Measurements from ENCODE around the gene CNOT4.

CNOT4 gene

DNA sequence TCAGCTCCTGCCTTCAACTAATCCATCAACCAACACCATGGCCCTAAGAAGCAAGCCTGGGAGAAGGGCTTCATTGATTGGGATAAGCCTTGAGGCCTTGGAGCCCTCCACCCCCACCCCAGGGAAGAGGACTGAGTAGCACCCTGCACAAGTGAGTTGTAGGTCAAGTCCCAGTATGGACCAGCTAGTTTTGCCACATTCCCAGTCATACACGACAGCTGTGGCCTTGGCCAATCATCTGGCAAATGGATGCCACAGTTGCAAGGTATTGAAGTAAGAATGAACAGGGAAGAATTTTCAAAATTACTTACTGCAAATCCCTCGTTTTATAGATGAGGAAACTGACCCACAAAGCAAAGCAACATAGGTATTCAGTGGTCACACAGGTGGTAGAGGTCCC lies 166.5 kb downstream of the CNOT4 start:
- Histone ChIP-seq H3K4me3 (ENCODE audit: low read depth in 1 of 2, low read length in 1 of 2) (no peak overlapping the region), H3K27me3 (no peaks in the 10 kb centered on the region), H3K27ac (no peak overlapping the region), H3K4me1 (ENCODE audit: control insufficient read depth in 1 of 2, insufficient read depth in 1 of 2, low read depth in 1 of 2, low read length in 1 of 2) (no peaks in the 10 kb centered on the region), H3K36me3 (no peaks in the 10 kb centered on the region), H3K9me3 (no peaks in the 10 kb centered on the region)
- TF ChIP-seq, protein P1, sequence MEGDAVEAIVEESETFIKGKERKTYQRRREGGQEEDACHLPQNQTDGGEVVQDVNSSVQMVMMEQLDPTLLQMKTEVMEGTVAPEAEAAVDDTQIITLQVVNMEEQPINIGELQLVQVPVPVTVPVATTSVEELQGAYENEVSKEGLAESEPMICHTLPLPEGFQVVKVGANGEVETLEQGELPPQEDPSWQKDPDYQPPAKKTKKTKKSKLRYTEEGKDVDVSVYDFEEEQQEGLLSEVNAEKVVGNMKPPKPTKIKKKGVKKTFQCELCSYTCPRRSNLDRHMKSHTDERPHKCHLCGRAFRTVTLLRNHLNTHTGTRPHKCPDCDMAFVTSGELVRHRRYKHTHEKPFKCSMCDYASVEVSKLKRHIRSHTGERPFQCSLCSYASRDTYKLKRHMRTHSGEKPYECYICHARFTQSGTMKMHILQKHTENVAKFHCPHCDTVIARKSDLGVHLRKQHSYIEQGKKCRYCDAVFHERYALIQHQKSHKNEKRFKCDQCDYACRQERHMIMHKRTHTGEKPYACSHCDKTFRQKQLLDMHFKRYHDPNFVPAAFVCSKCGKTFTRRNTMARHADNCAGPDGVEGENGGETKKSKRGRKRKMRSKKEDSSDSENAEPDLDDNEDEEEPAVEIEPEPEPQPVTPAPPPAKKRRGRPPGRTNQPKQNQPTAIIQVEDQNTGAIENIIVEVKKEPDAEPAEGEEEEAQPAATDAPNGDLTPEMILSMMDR (IDR thresholded peaks at IDR 0.05): no peak

DNA sequence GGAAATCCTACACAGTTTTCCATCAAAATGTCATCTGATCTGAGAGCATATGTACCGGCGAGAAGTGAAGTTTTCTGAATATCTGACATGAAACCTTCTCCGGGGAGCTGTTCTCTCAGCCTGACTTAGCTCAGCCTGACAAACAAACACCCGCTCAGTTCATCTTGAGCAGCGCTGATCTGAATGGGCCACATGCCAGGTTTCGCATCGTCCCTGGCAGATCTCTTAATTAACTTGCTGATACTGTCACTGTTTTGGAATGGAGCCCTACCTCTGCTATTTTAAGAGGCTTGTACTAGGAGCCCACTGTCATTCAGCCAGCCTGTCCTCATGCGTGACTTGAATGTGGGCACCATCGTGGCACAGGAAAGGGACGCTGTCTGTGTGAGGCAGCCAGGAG lies 167.0 kb downstream of the CNOT4 start:
- H3K36me3 ChIP-seq: no peaks in the 10 kb centered on the region
- no peaks in the 10 kb centered on the region for H3K4me1 ChIP-seq (ENCODE audit: control insufficient read depth in 1 of 2, insufficient read depth in 1 of 2, low read depth in 1 of 2, low read length in 1 of 2)
- no peaks in the 10 kb centered on the region for H3K27me3 ChIP-seq
- H3K4me3 ChIP-seq (ENCODE audit: low read depth in 1 of 2, low read length in 1 of 2): no peak overlapping the region
- H3K27ac ChIP-seq: no peak overlapping the region
- H3K9me3 ChIP-seq: no peaks in the 10 kb centered on the region
- TF ChIP-seq, protein P1 (IDR thresholded peaks at IDR 0.05): no peak

DNA sequence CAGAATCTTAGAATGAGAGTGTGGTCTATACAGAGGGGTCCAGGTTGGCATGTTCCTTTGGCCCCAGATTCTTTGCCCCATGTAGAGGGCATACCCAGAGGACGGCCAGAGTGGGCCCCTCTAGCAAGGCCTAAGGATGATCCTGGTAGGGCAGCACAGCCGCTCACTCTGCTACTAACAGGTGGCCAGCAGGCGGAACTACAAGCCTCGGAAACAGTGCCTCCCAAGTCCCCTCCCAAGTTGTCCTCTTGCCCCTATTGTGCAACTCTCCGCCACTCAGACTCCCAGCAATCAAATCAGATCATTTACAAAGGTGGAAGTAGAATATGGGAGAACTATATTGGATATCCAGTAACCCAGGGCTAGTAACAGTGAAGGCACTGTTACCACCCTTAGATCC lies 168.9 kb downstream of the CNOT4 start:
- no peaks in the 10 kb centered on the region for H3K4me1 ChIP-seq (ENCODE audit: control insufficient read depth in 1 of 2, insufficient read depth in 1 of 2, low read depth in 1 of 2, low read length in 1 of 2)
- TF ChIP-seq, protein P1 (IDR thresholded peaks at IDR 0.05): no peak
- no peaks in the 10 kb centered on the region for H3K9me3 ChIP-seq
- H3K4me3 ChIP-seq (ENCODE audit: low read depth in 1 of 2, low read length in 1 of 2): no peak overlapping the region
- no peaks in the 10 kb centered on the region for H3K27me3 ChIP-seq
- H3K36me3 ChIP-seq: no peaks in the 10 kb centered on the region
- H3K27ac ChIP-seq: no peak overlapping the region

DNA sequence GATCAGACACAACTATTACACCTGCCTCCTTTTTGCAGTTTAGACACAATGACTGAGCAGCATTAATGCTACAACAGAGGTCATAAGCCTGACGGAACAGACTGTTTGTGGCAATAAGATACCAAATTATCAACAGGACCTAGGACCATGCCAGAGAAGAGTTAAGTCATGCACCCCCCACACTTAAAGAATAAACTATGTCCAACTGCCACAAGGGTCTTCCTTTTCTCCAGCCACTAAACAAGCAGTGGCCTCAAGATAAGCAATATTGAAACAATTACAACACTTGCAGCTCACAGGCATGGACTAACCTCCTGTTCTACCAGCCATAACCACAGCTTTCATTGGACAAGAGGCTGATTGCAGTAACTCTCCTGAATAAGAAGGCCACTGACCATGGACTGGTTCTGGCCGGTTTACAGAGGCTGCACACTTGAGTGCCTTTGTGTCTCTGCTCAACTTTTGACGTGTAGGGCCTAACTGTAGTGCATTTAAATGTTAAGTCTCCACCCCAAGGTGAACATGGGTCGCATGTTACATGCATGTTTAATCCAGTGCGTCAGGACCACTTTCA lies 171.8 kb downstream of the CNOT4 start:
- no peaks in the 10 kb centered on the region for H3K9me3 ChIP-seq
- TF ChIP-seq, protein P1 (IDR thresholded peaks at IDR 0.05): no peak
- H3K36me3 ChIP-seq: no peaks in the 10 kb centered on the region
- no peak overlapping the region for H3K4me3 ChIP-seq (ENCODE audit: low read depth in 1 of 2, low read length in 1 of 2)
- no peak overlapping the region for H3K27ac ChIP-seq
- no peaks in the 10 kb centered on the region for H3K27me3 ChIP-seq
- no peaks in the 10 kb centered on the region for H3K4me1 ChIP-seq (ENCODE audit: control insufficient read depth in 1 of 2, insufficient read depth in 1 of 2, low read depth in 1 of 2, low read length in 1 of 2)

DNA sequence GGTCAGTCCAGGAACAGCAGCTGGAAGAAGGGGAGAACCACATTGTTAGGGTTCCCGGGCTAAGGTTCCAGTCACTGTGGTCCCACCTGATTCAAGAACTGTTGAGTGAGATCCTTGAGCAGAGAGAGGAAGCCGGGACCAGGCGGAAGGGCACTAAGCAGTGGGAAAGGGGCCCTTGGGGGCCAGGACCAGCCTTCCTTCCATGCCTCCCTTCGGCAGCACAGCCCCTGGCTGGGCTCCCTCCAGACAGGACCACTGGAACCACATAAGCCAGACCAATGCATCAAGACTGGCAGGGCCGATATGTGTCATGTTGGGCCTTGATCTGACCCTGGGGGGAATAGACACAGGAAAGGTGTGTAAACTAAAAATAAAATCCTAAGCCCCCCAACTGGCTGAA lies 172.4 kb downstream of the CNOT4 start:
- Histone ChIP-seq H3K27ac (no peak overlapping the region), H3K4me1 (ENCODE audit: control insufficient read depth in 1 of 2, insufficient read depth in 1 of 2, low read depth in 1 of 2, low read length in 1 of 2) (no peaks in the 10 kb centered on the region), H3K27me3 (no peaks in the 10 kb centered on the region), H3K9me3 (no peaks in the 10 kb centered on the region), H3K4me3 (ENCODE audit: low read depth in 1 of 2, low read length in 1 of 2) (no peak overlapping the region), H3K36me3 (no peaks in the 10 kb centered on the region)
- TF ChIP-seq, protein P1 (IDR thresholded peaks at IDR 0.05): no peak
